Measurements from ENCODE around the gene MYH15.

Gene MYH15

DNA sequence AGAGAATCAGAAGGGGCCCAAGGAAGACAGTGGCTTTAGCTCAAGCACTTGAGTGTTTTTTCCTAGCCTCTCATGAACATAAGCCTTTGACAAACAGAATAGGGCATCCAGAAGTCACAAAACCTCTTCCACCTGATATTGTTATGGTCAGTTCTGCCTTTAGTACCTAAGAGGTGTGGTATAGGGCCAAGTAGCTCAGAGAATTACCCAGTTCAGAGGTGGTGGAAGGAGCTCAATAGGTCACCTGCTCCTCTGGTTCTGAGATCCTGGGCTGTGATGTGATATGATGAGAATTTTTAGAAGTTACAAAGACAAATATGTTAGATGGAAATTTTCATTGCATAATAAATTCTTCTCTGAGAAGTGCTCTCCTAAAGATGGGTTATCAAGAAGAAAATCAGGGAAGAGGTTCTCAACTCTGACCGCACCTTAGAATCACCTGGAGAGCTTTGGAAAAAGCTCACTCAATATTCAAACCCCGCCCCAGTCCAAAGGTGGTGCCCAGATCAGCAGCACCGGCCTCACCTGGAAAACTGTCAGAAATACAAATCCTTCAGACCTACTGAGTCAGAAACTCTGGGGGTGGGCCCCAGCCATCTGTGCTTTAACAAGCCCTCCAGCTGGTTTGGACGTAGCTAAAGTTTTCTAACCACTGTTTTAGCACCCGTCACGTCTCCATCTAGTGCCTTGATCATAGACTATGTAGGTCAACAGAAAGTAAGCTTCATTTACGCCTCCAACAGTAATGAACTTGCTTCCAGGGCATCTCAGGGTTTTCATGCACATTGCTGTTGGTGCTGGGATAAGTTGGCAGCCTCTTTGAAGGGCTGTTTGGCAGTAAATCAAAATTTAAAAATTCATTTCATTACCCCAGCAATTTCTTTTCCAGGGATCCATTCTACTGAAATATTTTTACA is 101.3 kb downstream of the MYH15 start:
- TF ChIP-seq, protein P1, sequence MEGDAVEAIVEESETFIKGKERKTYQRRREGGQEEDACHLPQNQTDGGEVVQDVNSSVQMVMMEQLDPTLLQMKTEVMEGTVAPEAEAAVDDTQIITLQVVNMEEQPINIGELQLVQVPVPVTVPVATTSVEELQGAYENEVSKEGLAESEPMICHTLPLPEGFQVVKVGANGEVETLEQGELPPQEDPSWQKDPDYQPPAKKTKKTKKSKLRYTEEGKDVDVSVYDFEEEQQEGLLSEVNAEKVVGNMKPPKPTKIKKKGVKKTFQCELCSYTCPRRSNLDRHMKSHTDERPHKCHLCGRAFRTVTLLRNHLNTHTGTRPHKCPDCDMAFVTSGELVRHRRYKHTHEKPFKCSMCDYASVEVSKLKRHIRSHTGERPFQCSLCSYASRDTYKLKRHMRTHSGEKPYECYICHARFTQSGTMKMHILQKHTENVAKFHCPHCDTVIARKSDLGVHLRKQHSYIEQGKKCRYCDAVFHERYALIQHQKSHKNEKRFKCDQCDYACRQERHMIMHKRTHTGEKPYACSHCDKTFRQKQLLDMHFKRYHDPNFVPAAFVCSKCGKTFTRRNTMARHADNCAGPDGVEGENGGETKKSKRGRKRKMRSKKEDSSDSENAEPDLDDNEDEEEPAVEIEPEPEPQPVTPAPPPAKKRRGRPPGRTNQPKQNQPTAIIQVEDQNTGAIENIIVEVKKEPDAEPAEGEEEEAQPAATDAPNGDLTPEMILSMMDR (IDR thresholded peaks at IDR 0.05; ENCODE audit: low read depth, low read length, missing control alignments): no peak
- DNase-seq (ENCODE audit: low read depth): no peak
- H3K4me3 ChIP-seq (ENCODE audit: low read depth, low read length): no peak overlapping the region

DNA sequence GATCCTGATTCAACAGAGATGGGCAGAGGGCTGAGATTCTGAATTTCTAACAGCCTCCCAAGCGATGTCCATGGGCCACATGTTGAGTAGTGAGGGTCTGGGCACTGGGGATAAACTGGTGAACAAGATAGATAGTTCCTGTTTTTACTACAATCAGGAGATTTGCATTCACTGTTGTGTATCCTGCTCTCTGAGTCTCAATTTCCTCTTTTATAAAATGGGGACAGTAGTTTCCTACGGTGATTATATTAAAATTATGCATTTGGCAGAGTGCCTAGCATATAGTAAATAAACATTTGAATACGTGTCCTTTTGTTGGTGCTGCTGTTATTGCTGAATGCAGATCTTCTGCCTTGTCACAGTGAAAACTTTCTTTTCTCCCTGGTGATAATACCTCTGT is 102.5 kb downstream of the MYH15 start:
- H3K4me3 ChIP-seq (ENCODE audit: low read depth, low read length): no peak overlapping the region
- no peak for DNase-seq (ENCODE audit: low read depth)
- TF ChIP-seq, protein P1 (IDR thresholded peaks at IDR 0.05; ENCODE audit: low read depth, low read length, missing control alignments): no peak

DNA sequence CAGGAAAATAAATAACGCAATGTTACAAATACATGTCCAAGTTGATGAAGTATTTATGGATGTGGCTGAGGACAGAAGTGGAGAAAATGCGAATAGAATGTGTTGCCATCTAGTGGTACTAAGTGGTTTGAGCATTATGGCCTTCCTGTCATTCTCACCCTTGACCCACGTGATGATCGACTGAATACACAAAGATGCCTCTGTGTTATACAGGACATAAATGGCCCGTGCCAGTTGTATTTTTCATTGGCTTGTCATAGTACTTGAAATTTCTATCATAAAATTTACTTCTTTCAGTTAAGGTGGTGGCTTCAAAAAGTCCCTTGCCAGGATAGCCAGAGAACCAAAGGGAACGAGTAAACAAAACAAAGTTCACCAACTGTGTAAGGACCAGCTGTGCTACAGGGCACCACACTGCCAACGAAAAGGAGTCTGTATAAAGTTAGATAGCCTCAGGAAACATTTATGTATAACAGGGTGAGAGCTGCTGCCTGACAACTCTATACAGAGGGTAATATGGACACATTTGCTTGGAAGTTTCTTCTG is 103.7 kb downstream of the MYH15 start:
- TF ChIP-seq, protein P1 (IDR thresholded peaks at IDR 0.05; ENCODE audit: low read depth, low read length, missing control alignments): peak; percentile 79
- DNase-seq (ENCODE audit: low read depth): peak; percentile 63
- no peak overlapping the region for H3K4me3 ChIP-seq (ENCODE audit: low read depth, low read length)

DNA sequence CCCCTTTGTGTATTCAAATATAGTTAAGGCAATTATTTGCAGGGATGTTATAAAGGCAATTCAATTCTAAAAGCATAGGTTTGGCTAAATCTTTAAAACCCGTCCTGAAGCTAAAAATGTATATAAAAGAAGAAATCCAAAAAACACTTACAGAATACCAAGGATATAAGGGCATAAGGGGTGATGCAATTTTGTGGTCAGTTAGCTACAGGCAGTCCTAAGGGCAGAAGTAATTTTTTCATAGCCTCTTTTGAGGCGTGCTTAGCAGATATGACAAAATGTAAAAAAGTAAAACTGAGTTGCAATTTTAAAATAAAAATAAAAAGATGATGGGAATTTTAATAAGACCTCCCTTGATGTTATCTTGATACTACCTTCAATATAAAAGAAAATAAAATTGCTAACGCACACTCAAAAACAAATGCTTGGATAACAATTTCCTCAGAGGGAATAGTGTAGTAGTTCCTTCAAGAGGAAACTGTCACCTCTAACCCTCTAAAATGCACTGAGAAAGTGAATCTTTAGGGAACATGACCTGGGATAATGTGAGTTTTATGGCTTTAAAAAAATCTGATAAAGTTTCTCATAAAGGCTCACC is 104.2 kb downstream of the MYH15 start:
- DNase-seq (ENCODE audit: low read depth): no peak
- TF ChIP-seq, protein P1 (IDR thresholded peaks at IDR 0.05; ENCODE audit: low read depth, low read length, missing control alignments): no peak
- H3K4me3 ChIP-seq (ENCODE audit: low read depth, low read length): no peak overlapping the region

DNA sequence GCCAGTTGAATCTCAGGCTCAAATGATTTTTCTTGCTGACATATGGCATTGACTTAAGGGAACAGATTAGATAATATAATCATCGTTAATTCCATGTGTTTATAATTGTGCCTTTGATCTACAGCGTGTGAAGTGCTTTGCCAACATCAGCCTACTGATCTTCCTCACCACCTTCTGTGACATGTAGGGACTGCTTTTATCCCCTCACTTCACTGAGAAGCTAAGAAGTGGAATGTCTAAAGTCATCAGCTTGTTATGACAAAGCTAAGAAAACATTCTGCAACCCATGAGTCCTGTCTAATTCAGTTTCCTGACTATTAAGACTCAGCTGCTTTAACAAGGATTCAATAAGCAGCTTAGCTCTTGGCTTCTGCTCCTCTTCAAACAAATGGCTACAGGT is 106.0 kb downstream of the MYH15 start:
- TF ChIP-seq, protein P1 (IDR thresholded peaks at IDR 0.05; ENCODE audit: low read depth, low read length, missing control alignments): no peak
- DNase-seq (ENCODE audit: low read depth): no peak
- H3K4me3 ChIP-seq (ENCODE audit: low read depth, low read length): no peak overlapping the region

DNA sequence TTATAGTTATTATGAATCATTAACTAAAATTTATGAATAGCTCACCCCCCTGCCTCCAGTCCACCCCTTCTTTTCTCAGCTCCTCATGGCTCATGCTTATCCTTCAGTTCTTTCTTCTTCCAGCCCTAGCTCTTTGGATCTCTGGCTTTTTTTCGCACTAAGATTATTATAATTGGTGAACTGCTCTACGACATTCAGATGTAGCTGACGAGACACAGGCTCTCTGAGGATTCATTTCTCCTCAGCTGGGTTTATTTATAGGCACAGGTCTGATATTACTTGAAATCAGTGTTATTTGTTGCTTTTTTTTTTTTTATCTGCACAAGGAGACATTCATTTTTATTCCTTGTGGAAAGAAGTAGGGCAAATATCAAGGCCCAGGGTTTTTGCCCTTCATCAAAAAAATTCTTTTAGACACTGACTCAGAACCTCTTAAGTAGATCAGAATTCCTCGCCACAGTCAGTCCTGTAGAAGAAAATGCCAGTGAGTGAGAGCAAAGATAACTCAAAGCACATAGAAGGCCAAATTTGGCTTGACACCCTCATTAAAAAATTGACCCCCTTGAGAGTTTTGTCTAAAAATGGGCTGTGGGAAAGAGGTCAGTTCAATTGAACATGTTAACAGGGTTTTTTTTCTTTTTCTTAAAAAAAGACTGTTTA is 106.6 kb downstream of the MYH15 start:
- no peak overlapping the region for H3K4me3 ChIP-seq (ENCODE audit: low read depth, low read length)
- TF ChIP-seq, protein P1 (IDR thresholded peaks at IDR 0.05; ENCODE audit: low read depth, low read length, missing control alignments): no peak
- DNase-seq (ENCODE audit: low read depth): no peak

Measured in GM12864 (cell line).